ENCODE results near the gene KRT77.

GRCh38 chr12:52697058-52697582 is 6.2 kb downstream of the KRT77 start:
- no peak for TF ChIP-seq POLR2A (IDR thresholded peaks at IDR 0.05)
- TF ChIP-seq CTCF (IDR thresholded peaks at IDR 0.05): no peak

All from breast epithelium (tissue), 3 donors.